GM18951 (cell line): ENCODE results near the gene CACNG7.

Experiments
- POLR2A ChIP-seq: IDR thresholded peaks from 4 replicates; pipeline ENCODE4 v1.6.1; 2011; ENCODE audit warnings: mild to moderate bottlenecking; ENCODE audit not compliant: insufficient read length, insufficient read depth; ENCODE audit errors: extremely low read depth
- in situ Hi-C: fragments of 300-500 bp; cut with MboI; formaldehyde crosslinking; loops from one replicate; pipeline ENCODE4 v1.12.0; 2022; ENCODE audit warnings: low sequenced_read_pairs, mixed read lengths, inconsistent platforms; ENCODE audit not compliant: unreplicated experiment

CACNG7 gene

GRCh38 chr19:53883231-53883661 lies 25.8 kb upstream of the CACNG7 start:
- in situ Hi-C loops, result no loop called here
- no peak for TF ChIP-seq POLR2A

GRCh38 chr19:53883741-53884140 lies 25.3 kb upstream of the CACNG7 start:
- no peak for TF ChIP-seq POLR2A

GRCh38 chr19:53884256-53884655 lies 24.8 kb upstream of the CACNG7 start:
- no peak for TF ChIP-seq POLR2A
- in situ Hi-C loops, result no loop called here

More at GRCh38 chr19:53883741-53884140, 25.3 kb upstream of the CACNG7 start:
- in situ Hi-C loops, result no loop called here

GRCh38 chr19:53885036-53885435 lies 24.0 kb upstream of the CACNG7 start:
- in situ Hi-C loops, result no loop called here
- no peak for TF ChIP-seq POLR2A

- in situ Hi-C loops, result no loop called here
- TF ChIP-seq POLR2A, result no peak
Measured at GRCh38 chr19:53892301-53892980, 16.6 kb upstream of the CACNG7 start.

- in situ Hi-C loops, result no loop called here
- TF ChIP-seq POLR2A, result no peak
Measured at GRCh38 chr19:53892981-53893325, 16.1 kb upstream of the CACNG7 start.

- no peak for TF ChIP-seq POLR2A
- in situ Hi-C loops, result no loop called here
Measured at GRCh38 chr19:53894707-53895106, 14.4 kb upstream of the CACNG7 start.

GRCh38 chr19:53896682-53897081 lies 12.4 kb upstream of the CACNG7 start:
- TF ChIP-seq POLR2A, result no peak
- in situ Hi-C loops, result no loop called here

- in situ Hi-C loops, result no loop called here
- TF ChIP-seq POLR2A, result no peak
Measured at GRCh38 chr19:53897459-53897858, 11.6 kb upstream of the CACNG7 start.

GRCh38 chr19:53898166-53898565 lies 10.9 kb upstream of the CACNG7 start:
- in situ Hi-C loops, result no loop called here
- TF ChIP-seq POLR2A, result no peak

GRCh38 chr19:53898636-53899341 lies 10.3 kb upstream of the CACNG7 start:
- TF ChIP-seq POLR2A, result no peak
- in situ Hi-C loops, result no loop called here

GRCh38 chr19:53900191-53900860 lies 8.8 kb upstream of the CACNG7 start:
- in situ Hi-C loops, result no loop called here
- TF ChIP-seq POLR2A, result no peak

- in situ Hi-C loops, result no loop called here
Measured at GRCh38 chr19:53903055-53903680, 5.9 kb upstream of the CACNG7 start.

More at GRCh38 chr19:53903055-53903680, 5.9 kb upstream of the CACNG7 start:
- no peak for TF ChIP-seq POLR2A
